IPS-18c (cell line): Measurements from ENCODE around the gene MIER3.
A peak's percentile ranks its signal among the peaks of the same experiment; 100 is the strongest.

Experiments
- H3K4me3 ChIP-seq: 2 replicates; pipeline ENCODE4 v1.7.0; 2013; ENCODE audit warnings: low read depth, mild to moderate bottlenecking, low read length, moderate library complexity; ENCODE audit not compliant: insufficient read depth
- H3K9me3 ChIP-seq: one replicate; pipeline ENCODE4 v1.6.1; 2013; ENCODE audit warnings: mild to moderate bottlenecking, low read length, moderate library complexity; ENCODE audit not compliant: control insufficient read depth, insufficient read depth

The MIER3 gene

DNA sequence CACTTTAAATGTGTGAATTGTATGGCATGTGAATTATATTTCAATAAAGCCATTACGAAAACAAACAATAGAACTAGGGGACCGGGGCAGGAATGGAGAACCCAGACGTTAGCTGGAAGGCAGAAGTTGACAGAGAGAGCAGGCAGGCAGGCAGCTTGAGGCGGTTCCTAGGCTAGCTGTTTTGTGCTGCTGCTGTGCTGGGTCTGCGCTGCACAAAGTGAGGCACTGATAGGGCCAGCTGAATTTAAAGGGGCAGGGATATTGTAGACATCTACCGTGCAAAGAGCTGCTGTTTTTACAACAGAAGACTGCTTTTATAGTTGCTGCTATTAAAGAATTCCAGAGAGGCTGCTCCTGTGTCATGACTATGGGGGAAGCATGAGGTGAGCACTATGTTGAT is 21.6 kb upstream of the MIER3 start:
- Histone ChIP-seq H3K4me3 (no peak overlapping the region), H3K9me3 (no peaks in the 10 kb centered on the region)

GRCh38 chr5:56971275-56971674 is 19.4 kb upstream of the MIER3 start:
- no peak overlapping the region for H3K4me3 ChIP-seq
- no peaks in the 10 kb centered on the region for H3K9me3 ChIP-seq

DNA sequence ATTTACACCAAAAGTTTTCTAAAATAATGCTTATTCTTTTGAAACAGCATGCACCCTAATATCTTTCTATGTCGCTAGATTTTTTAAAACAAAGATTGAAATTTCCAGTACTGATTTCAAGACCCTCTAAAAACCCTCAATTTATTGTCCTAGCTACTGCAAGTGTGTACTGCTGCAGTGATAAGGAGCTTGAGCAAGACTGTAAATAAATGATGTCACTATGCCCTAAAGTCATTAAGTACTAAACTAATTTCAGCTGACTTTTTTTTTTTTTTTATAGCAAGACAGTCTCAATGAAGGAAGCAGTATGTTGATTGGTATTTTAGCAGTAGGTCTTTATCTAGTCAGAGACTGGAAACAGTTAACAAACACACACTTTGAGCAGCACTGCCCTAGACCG is 12.2 kb upstream of the MIER3 start:
- H3K4me3 ChIP-seq = no peak overlapping the region
- no peaks in the 10 kb centered on the region for H3K9me3 ChIP-seq

GRCh38 chr5:56963246-56963645 is 11.3 kb upstream of the MIER3 start:
- H3K4me3 ChIP-seq = no peak overlapping the region
- no peaks in the 10 kb centered on the region for H3K9me3 ChIP-seq

- Histone ChIP-seq H3K9me3 (no peaks in the 10 kb centered on the region), H3K4me3 (no peak overlapping the region)
Measured at GRCh38 chr5:56962286-56962685, 10.4 kb upstream of the MIER3 start.

GRCh38 chr5:56961746-56962145 is 9.8 kb upstream of the MIER3 start:
- Histone ChIP-seq H3K4me3 (no peak overlapping the region), H3K9me3 (no peaks in the 10 kb centered on the region)

GRCh38 chr5:56959326-56959725 is 7.4 kb upstream of the MIER3 start:
- H3K9me3 ChIP-seq = no peaks in the 10 kb centered on the region

GRCh38 chr5:56958595-56958994 is 6.7 kb upstream of the MIER3 start:
- no peak overlapping the region for H3K4me3 ChIP-seq
- no peaks in the 10 kb centered on the region for H3K9me3 ChIP-seq

More at GRCh38 chr5:56959326-56959725, 7.4 kb upstream of the MIER3 start:
- H3K4me3 ChIP-seq = no peak overlapping the region

- no peak overlapping the region for H3K4me3 ChIP-seq
- H3K9me3 ChIP-seq = no peaks in the 10 kb centered on the region
Measured at GRCh38 chr5:56954262-56954661, 2.3 kb upstream of the MIER3 start.

DNA sequence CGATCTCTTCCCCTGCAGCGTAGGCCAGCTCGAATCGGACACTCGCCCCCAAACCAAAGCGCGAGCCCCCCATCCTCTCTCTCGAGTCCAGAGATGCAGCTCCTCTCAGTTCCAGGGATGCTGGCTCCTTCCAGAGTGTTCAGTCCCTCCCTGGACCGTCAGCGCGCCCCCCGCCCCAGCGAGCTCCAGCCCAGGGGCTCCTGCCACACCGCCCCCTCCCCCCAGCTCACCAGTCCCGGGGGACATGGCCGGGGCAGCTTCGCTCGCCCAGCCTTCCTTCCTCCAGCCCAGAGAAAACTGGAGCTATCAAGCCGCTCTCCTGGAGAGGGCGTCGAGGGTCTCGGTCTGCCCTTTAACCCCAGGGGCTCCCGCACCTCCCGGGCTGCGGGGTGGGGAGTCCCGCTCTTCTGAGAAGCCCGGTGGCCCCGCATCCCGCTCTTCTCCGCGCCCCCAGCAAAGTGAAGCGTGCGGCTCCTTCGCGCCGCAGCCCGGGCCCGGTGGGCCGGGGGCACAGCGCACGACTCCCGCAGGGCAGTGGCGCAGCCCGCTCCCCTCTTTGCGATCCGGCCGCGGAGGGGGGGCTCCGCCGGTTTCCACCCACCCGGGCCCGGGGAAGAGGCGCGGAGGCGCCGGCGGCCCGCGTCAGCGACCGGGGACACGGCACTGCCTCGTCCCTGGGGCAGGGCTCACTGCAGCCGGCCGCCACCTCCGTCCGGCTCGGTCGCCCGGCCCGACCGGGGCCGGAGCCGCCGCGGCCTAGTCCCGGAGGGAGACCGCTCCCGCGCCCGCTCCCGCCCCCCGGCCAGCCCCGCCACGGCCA is 587 bp downstream of the MIER3 start:
- no peaks in the 10 kb centered on the region for H3K9me3 ChIP-seq
- H3K4me3 ChIP-seq = peak overlapping the region; percentile 70

- Histone ChIP-seq H3K4me3 (peak overlapping the region; percentile 70), H3K9me3 (no peaks in the 10 kb centered on the region)
Measured at GRCh38 chr5:56950626-56951125, 1.2 kb downstream of the MIER3 start.

DNA sequence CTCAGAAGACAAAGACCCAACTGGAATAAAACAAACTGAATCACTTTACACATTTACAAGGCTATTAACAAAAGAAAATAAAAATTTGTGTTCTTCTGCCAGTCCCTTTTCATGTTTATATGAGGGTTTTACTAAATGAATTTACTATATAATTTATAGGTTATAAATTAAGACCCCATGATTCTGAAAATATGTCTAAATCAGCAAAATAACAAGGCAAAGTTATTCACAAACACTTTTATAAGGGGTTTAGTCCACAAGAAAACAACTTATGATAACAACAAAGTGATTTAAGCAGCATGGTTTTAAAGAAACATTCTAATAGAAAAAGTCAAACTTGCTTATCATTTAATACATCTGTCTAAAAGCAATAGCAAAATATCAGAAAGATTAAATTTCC is 4.9 kb downstream of the MIER3 start:
- Histone ChIP-seq H3K4me3 (no peak overlapping the region), H3K9me3 (no peaks in the 10 kb centered on the region)

DNA sequence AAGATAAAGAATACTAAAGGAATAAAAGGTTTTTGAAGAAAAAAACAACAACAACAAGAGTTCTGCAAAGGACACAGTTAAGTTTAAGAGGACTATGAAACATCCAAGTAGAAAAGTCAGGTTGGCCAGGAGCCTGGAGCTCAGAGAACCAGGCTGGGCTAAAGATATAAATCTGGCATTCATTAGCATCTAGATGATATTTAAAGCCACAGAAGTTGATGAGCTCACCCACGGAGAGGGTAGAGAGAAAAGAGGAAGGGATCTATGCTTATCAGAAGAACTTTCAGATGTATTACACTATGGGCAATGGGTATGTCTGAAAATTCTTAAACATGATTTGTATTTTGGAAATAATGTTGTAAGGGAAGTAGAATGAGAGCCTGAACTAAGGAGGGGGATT is 9.9 kb downstream of the MIER3 start:
- H3K4me3 ChIP-seq = no peak overlapping the region

DNA sequence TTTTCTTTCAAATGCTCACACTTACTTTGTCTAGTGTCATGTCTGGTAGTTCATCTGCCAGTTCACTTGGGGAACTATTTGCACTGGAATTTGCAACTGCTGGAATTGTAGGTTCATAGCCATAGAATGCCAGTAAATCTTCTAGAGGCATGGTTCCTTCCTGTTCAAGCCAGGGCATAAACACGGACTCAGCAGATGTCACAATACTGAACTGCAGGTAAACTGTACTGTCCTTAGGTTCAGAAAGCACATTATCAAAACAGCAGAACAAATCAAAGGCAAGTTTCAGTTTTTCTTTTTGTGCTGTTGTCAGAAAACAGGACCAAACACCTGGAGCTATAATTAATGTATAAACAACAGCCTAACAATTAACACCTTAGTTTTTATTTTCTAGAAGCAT is 13.1 kb downstream of the MIER3 start:
- Histone ChIP-seq H3K4me3 (no peak overlapping the region), H3K9me3 (no peaks in the 10 kb centered on the region)

More for the DNA sequence above, 9.9 kb downstream of the MIER3 start:
- no peaks in the 10 kb centered on the region for H3K9me3 ChIP-seq

GRCh38 chr5:56934325-56934724 is 17.6 kb downstream of the MIER3 start:
- Histone ChIP-seq H3K9me3 (no peaks in the 10 kb centered on the region), H3K4me3 (no peak overlapping the region)

DNA sequence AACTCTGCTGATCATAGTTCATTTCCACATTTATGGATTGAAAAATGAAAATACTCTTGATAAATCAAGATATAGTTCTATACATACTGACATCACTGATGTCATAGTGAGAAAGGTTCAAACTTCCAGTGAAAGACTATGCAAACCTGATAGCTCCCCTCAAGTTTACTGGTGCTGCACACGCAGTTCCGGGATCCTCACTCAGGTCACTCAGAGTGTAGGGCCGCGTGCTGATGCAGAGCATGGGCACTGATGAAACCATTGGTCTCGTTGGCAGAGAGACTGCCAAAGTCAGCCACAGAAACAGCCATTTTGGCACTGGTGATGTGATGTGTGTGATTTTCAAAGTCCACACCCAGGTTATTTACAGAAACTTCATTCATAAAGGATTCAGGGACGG is 29.0 kb downstream of the MIER3 start:
- H3K4me3 ChIP-seq = no peak overlapping the region
- H3K9me3 ChIP-seq = no peaks in the 10 kb centered on the region

GRCh38 chr5:56919942-56920662 is 31.8 kb downstream of the MIER3 start:
- Histone ChIP-seq H3K9me3 (no peaks in the 10 kb centered on the region), H3K4me3 (no peak overlapping the region)

DNA sequence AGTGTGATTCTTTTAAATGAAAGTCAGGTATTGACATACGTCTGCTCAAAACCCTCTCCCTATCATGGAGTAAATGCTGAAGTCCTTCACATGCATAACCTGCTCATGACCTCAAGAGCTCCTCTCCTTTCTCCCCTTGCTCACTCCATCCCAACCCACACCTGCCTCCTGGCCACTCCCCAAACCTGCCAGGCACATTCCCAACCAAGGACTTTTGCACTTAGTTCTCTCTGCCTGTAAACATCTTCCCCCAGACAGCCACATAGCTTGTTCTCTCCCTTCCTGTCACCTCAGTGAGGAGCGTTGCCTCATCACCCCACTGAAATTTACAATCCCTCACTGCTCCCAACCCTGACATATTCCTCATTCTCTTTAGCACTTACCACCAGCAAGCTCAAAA is 33.9 kb downstream of the MIER3 start:
- Histone ChIP-seq H3K4me3 (no peak overlapping the region), H3K9me3 (no peaks in the 10 kb centered on the region)
